Suprapubic skin (tissue), 4 donors: ENCODE data around the gene TBC1D32. TPM values are rescaled to one million over a fixed set of nuclear protein-coding genes. Genes with fewer than 3 reads are reported as not detected.

Source experiments
- DNase-seq, 2 donors: peaks; one replicate each; pipeline ENCODE4 v3.0.0-alpha.2; 2019; ENCODE audit warnings: low spot score in 2 of 2
- H3K27ac ChIP-seq: fragments of 200-600 bp; sonication (generic); one replicate; pipeline ENCODE4 v1.5.1; 2019
- H3K27me3 ChIP-seq: fragments of 200-600 bp; sonication (generic); one replicate; pipeline ENCODE4 v1.5.1; 2019
- H3K36me3 ChIP-seq: fragments of 200-600 bp; sonication (generic); one replicate; pipeline ENCODE4 v1.5.1; 2019
- H3K4me1 ChIP-seq: fragments of 200-600 bp; sonication (generic); one replicate; pipeline ENCODE4 v1.5.1; 2019
- H3K4me3 ChIP-seq: fragments of 200-600 bp; sonication (generic); one replicate; pipeline ENCODE4 v1.5.1; 2019; ENCODE audit warnings: mild to moderate bottlenecking
- H3K9me3 ChIP-seq: fragments of 200-600 bp; sonication (generic); one replicate; pipeline ENCODE4 v1.5.1; 2019
- CTCF ChIP-seq, 2 donors: fragments of 200-600 bp in 1 of 2; fragments of 450-650 bp in 1 of 2; sonication (generic) in 1 of 2; IDR thresholded peaks; one replicate each; pipeline ENCODE4 v1.5.1; 2016 to 2019; ENCODE audit warnings: antibody characterized with exemption in 2 of 2, mild to moderate bottlenecking in 1 of 2, moderate library complexity in 1 of 2
- EP300 ChIP-seq: sonication (generic); formaldehyde crosslinking; IDR thresholded peaks from one replicate; pipeline ENCODE4 v1.6.1; 2017; ENCODE audit warnings: antibody characterized with exemption
- POLR2A ChIP-seq, 2 donors: fragments of 450-650 bp; IDR thresholded peaks; one replicate each; pipeline ENCODE4 v1.6.1; 2017; ENCODE audit warnings: antibody characterized with exemption in 2 of 2, mild to moderate bottlenecking in 2 of 2, moderate library complexity in 2 of 2
- POLR2AphosphoS5 ChIP-seq, 3 donors: sonication (generic); formaldehyde crosslinking; IDR thresholded peaks; one replicate each; pipeline ENCODE4 v1.6.1; 2017; ENCODE audit warnings: antibody characterized with exemption in 3 of 3
- WGBS: methylation state at CpG from one replicate; pipeline ENCODE4 v1.1.5; 2018; 5-methylcytosine and 5-hydroxymethylcytosine counted together
- total RNA-seq, 4 donors: library from RNA; depleted of rRNA; stranded (reverse); fragments of >200 nt; gene quantifications; one replicate each; pipeline ENCODE4 v1.1.0, GENCODE V29; 2016

Gene TBC1D32
- total RNA-seq, 4 donors from 2014 or later = 9.1 to 30.6 (median 14.1) TPM

- TF ChIP-seq EP300 = no peak
- TF ChIP-seq POLR2AphosphoS5 (IDR thresholded peaks at IDR 0.05) = no peak
- Histone ChIP-seq H3K4me3 (no peak overlapping the region), H3K36me3 (no peaks in the 10 kb centered on the region), H3K27ac (no peak overlapping the region), H3K9me3 (no peaks in the 10 kb centered on the region), H3K27me3 (no peaks in the 10 kb centered on the region), H3K4me1 (no peaks in the 10 kb centered on the region)
- DNase-seq = no peak
- WGBS = 100% methylated on average over 1 of the region's 1 CpG
Observed at GRCh38 chr6:121285041-121285440, 49.2 kb downstream of the TBC1D32 start.

GRCh38 chr6:121274666-121275295 lies 59.5 kb downstream of the TBC1D32 start:
- 78% methylated on average over 3 of the region's 3 CpGs for WGBS

GRCh38 chr6:121263742-121264141 lies 70.5 kb downstream of the TBC1D32 start:
- no peak overlapping the region for H3K27ac ChIP-seq
- H3K27me3 ChIP-seq = no peaks in the 10 kb centered on the region
- no peaks in the 10 kb centered on the region for H3K9me3 ChIP-seq
- H3K36me3 ChIP-seq = peaks cover 9% of the 10 kb centered on the region
- TF ChIP-seq POLR2AphosphoS5 (IDR thresholded peaks at IDR 0.05) (no peak), EP300 (no peak), POLR2A (IDR thresholded peaks at IDR 0.05) (no peak), CTCF (IDR thresholded peaks at IDR 0.05) (no peak)
- DNase-seq = no peak
- WGBS = 94% methylated on average over 3 of the region's 3 CpGs
- no peaks in the 10 kb centered on the region for H3K4me1 ChIP-seq
- no peak overlapping the region for H3K4me3 ChIP-seq

More at GRCh38 chr6:121274666-121275295, 59.5 kb downstream of the TBC1D32 start:
- no peak for TF ChIP-seq POLR2A (IDR thresholded peaks at IDR 0.05)
- TF ChIP-seq EP300 = no peak
- no peak for TF ChIP-seq CTCF (IDR thresholded peaks at IDR 0.05)
- H3K36me3 ChIP-seq = peaks cover 4% of the 10 kb centered on the region
- H3K4me3 ChIP-seq = no peak overlapping the region
- H3K9me3 ChIP-seq = no peaks in the 10 kb centered on the region
- H3K4me1 ChIP-seq = no peaks in the 10 kb centered on the region
- no peak overlapping the region for H3K27ac ChIP-seq
- H3K27me3 ChIP-seq = no peaks in the 10 kb centered on the region
- DNase-seq = no peak

DNA sequence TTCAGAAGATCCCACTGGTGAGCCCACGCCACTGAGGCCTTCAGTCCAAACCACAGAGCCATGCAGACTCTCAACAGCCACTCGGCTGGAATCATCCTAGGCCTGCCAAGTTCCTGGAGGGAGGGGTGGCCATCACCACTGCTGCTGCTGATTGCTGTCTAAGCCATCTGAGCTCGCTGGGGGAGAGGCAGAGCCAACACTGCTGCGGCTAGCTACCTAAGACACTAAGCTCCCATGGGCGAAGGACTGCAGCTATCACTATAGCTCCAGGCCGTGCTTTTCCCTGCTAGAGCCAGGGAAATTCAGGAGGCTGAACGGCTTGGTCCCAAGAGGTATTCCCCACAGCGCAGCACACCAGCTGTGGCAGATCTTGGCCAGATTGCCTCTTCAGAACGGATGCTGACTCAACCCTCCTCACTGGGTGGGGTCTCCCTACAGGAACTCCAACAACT lies 73.6 kb downstream of the TBC1D32 start:
- Histone ChIP-seq H3K27ac (no peak overlapping the region), H3K27me3 (no peaks in the 10 kb centered on the region), H3K36me3 (no peaks in the 10 kb centered on the region), H3K4me3 (no peak overlapping the region), H3K9me3 (no peaks in the 10 kb centered on the region), H3K4me1 (no peaks in the 10 kb centered on the region)
- WGBS = 76% methylated on average over 7 of the region's 9 CpGs
- no peak for TF ChIP-seq POLR2AphosphoS5 (IDR thresholded peaks at IDR 0.05)
- TF ChIP-seq EP300 = no peak
- no peak for TF ChIP-seq POLR2A (IDR thresholded peaks at IDR 0.05)
- no peak for TF ChIP-seq CTCF (IDR thresholded peaks at IDR 0.05)
- no peak for DNase-seq

- no peak overlapping the region for H3K4me3 ChIP-seq
- no peaks in the 10 kb centered on the region for H3K9me3 ChIP-seq
- TF ChIP-seq POLR2AphosphoS5 (IDR thresholded peaks at IDR 0.05) (no peak), POLR2A (IDR thresholded peaks at IDR 0.05) (no peak), EP300 (no peak), CTCF (IDR thresholded peaks at IDR 0.05) (no peak)
- DNase-seq = no peak
- H3K4me1 ChIP-seq = no peaks in the 10 kb centered on the region
- H3K27ac ChIP-seq = no peak overlapping the region
- H3K36me3 ChIP-seq = peaks cover 3% of the 10 kb centered on the region
- H3K27me3 ChIP-seq = no peaks in the 10 kb centered on the region
Observed at GRCh38 chr6:121247386-121247785, 86.9 kb downstream of the TBC1D32 start.

- TF ChIP-seq CTCF (IDR thresholded peaks at IDR 0.05) (no peak), EP300 (no peak), POLR2A (IDR thresholded peaks at IDR 0.05) (no peak), POLR2AphosphoS5 (IDR thresholded peaks at IDR 0.05) (no peak)
- Histone ChIP-seq H3K9me3 (no peaks in the 10 kb centered on the region), H3K27me3 (no peaks in the 10 kb centered on the region), H3K4me3 (no peak overlapping the region), H3K27ac (no peak overlapping the region), H3K36me3 (peaks cover 10% of the 10 kb centered on the region), H3K4me1 (no peaks in the 10 kb centered on the region)
- DNase-seq = no peak
- WGBS = 96% methylated on average over 2 of the region's 2 CpGs
Observed at GRCh38 chr6:121242386-121242785, 91.9 kb downstream of the TBC1D32 start.
